WTC11 (cell line): ENCODE data around the gene SH3TC1. TPM values are rescaled to one million over a fixed set of nuclear protein-coding genes. Genes with fewer than 3 reads are reported as not detected.

ENCODE experiments used
- ATAC-seq: fragments of 200-7000 bp; cut with Tn5 transposase; 2 replicates; pipeline ENCODE4 v1.10.0; 2021; ENCODE audit warnings: mild to moderate bottlenecking, moderate library complexity
- CTCF ChIA-PET: fragments of 300-600 bp; sonication (Branson Sonifier 250); formaldehyde crosslinking; loops from one replicate; lab custom pipeline; 2021; ENCODE audit warnings: antibody characterized with exemption; lab: Charles Lee
- POLR2A ChIA-PET: fragments of 350-600 bp; sonication (Branson Sonifier 250); formaldehyde crosslinking; loops from one replicate; lab custom pipeline; 2021; ENCODE audit warnings: antibody characterized with exemption; lab: Charles Lee
- DNase-seq: peaks from one replicate; pipeline ENCODE4 v3.0.0; 2021; ENCODE audit warnings: low spot score
- H3K27ac Mint-ChIP-seq: 2 replicates; pipeline ENCODE4 v1.8.0; 2021; ENCODE audit warnings: mixed read lengths
- H3K27me3 Mint-ChIP-seq: 2 replicates; pipeline ENCODE4 v1.8.0; 2021; ENCODE audit warnings: low read depth, mild to moderate bottlenecking, moderate library complexity, mixed read lengths
- H3K36me3 Mint-ChIP-seq: 2 replicates; pipeline ENCODE4 v1.8.0; 2021; ENCODE audit warnings: mixed read lengths
- H3K4me1 Mint-ChIP-seq: 2 replicates; pipeline ENCODE4 v1.8.0; 2022; ENCODE audit warnings: mixed read lengths
- H3K4me3 Mint-ChIP-seq: 2 replicates; pipeline ENCODE4 v1.8.0; 2021; ENCODE audit warnings: mild to moderate bottlenecking, moderate library complexity, mixed read lengths
- H3K9me3 Mint-ChIP-seq: 2 replicates; pipeline ENCODE4 v1.8.0; 2021; ENCODE audit warnings: mixed read lengths
- AR ChIP-seq: fragments of 250-450 bp; sonication (Bioruptor Pico); IDR thresholded peaks from 2 replicates; pipeline ENCODE4 v1.9.0; 2021; ENCODE audit warnings: mild to moderate bottlenecking
- CREB1 ChIP-seq: sonication (generic); formaldehyde crosslinking; IDR thresholded peaks from 2 replicates; pipeline ENCODE4 v1.8.0; 2023; ENCODE audit warnings: mild to moderate bottlenecking, missing genetic modification reagents
- EMX1 ChIP-seq: fragments of 250-450 bp; sonication (Bioruptor Pico); IDR thresholded peaks from 2 replicates; pipeline ENCODE4 v1.8.0; 2021; ENCODE audit warnings: mild to moderate bottlenecking
- ESRRA ChIP-seq: sonication (generic); formaldehyde crosslinking; IDR thresholded peaks from 2 replicates; pipeline ENCODE4 v1.8.1; 2022; ENCODE audit warnings: mild to moderate bottlenecking, missing genetic modification reagents, borderline replicate concordance
- MXD4 ChIP-seq: fragments of 250-450 bp; sonication (Bioruptor Pico); IDR thresholded peaks from 2 replicates; pipeline ENCODE4 v1.8.0; 2021; ENCODE audit warnings: mild to moderate bottlenecking, moderate library complexity, borderline replicate concordance
- RORB ChIP-seq: fragments of 250-450 bp; sonication (Bioruptor Pico); IDR thresholded peaks from 2 replicates; pipeline ENCODE4 v1.9.0; 2021; ENCODE audit warnings: mild to moderate bottlenecking
- TCF7 ChIP-seq: sonication (generic); formaldehyde crosslinking; IDR thresholded peaks from 2 replicates; pipeline ENCODE4 v1.8.0; 2022; ENCODE audit warnings: mild to moderate bottlenecking, low read depth, missing genetic modification reagents, moderate library complexity
- TEAD1 ChIP-seq: sonication (generic); formaldehyde crosslinking; IDR thresholded peaks from 2 replicates; pipeline ENCODE4 v1.8.0; 2022; ENCODE audit warnings: mild to moderate bottlenecking, missing genetic modification reagents
- ZNF121 ChIP-seq: sonication (generic); formaldehyde crosslinking; IDR thresholded peaks from 2 replicates; pipeline ENCODE4 v1.8.0; 2023; ENCODE audit warnings: missing genetic modification reagents
- total RNA-seq: library from RNA; stranded (reverse); gene quantifications from 3 replicates; pipeline ENCODE4 v1.2.3, GENCODE V29; 2021
- TF ChIP-seq, protein P1 (sequence below): fragments of 250-450 bp; sonication (Bioruptor Pico); IDR thresholded peaks from 2 replicates; pipeline ENCODE4 v2.1.2; 2022; ENCODE audit warnings: mild to moderate bottlenecking, moderate library complexity
- TF ChIP-seq, protein P2 (sequence below): sonication (generic); formaldehyde crosslinking; IDR thresholded peaks from 2 replicates; pipeline ENCODE4 v1.8.0; 2022; ENCODE audit warnings: missing genetic modification reagents
- TF ChIP-seq, protein P3 (sequence below): fragments of 250-450 bp; sonication (Bioruptor Pico); IDR thresholded peaks from 2 replicates; pipeline ENCODE4 v1.9.0; 2021; ENCODE audit warnings: mild to moderate bottlenecking, borderline replicate concordance
- TF ChIP-seq, protein P4 (sequence below): fragments of 200-600 bp; IDR thresholded peaks from 2 replicates; pipeline ENCODE4 v1.8.0; 2022; ENCODE audit warnings: antibody characterized with exemption
- TF ChIP-seq, protein P5 (sequence below): sonication (generic); formaldehyde crosslinking; IDR thresholded peaks from 2 replicates; pipeline ENCODE4 v1.8.0; 2022; ENCODE audit warnings: mild to moderate bottlenecking, missing genetic modification reagents

SH3TC1 gene
- total RNA-seq, 1 experiment from 2014 or later: 0.42 TPM

GRCh38 chr4:8175686-8176085 lies 23.4 kb upstream of the SH3TC1 start:
- Mint-ChIP-seq H3K36me3 (no peaks in the 10 kb centered on the region), H3K9me3 (peaks cover 1% of the 10 kb centered on the region), H3K27ac (no peak overlapping the region), H3K27me3 (no peaks in the 10 kb centered on the region)
- no peak for ATAC-seq
- DNase-seq: no peak
- TF ChIP-seq ZNF121: no peak
- TF ChIP-seq MXD4 (CRISPR knock-in tag): no peak
- TF ChIP-seq AR (CRISPR knock-in tag): no peak
- TF ChIP-seq, protein P1, sequence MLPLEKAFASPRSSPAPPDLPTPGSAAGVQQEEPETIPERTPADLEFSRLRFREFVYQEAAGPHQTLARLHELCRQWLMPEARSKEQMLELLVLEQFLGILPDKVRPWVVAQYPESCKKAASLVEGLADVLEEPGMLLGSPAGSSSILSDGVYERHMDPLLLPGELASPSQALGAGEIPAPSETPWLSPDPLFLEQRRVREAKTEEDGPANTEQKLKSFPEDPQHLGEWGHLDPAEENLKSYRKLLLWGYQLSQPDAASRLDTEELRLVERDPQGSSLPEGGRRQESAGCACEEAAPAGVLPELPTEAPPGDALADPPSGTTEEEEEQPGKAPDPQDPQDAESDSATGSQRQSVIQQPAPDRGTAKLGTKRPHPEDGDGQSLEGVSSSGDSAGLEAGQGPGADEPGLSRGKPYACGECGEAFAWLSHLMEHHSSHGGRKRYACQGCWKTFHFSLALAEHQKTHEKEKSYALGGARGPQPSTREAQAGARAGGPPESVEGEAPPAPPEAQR (CRISPR knock-in tag): no peak
- TF ChIP-seq CREB1 (CRISPR knock-in tag): no peak
- TF ChIP-seq RORB (CRISPR knock-in tag): no peak
- TF ChIP-seq, protein P2, sequence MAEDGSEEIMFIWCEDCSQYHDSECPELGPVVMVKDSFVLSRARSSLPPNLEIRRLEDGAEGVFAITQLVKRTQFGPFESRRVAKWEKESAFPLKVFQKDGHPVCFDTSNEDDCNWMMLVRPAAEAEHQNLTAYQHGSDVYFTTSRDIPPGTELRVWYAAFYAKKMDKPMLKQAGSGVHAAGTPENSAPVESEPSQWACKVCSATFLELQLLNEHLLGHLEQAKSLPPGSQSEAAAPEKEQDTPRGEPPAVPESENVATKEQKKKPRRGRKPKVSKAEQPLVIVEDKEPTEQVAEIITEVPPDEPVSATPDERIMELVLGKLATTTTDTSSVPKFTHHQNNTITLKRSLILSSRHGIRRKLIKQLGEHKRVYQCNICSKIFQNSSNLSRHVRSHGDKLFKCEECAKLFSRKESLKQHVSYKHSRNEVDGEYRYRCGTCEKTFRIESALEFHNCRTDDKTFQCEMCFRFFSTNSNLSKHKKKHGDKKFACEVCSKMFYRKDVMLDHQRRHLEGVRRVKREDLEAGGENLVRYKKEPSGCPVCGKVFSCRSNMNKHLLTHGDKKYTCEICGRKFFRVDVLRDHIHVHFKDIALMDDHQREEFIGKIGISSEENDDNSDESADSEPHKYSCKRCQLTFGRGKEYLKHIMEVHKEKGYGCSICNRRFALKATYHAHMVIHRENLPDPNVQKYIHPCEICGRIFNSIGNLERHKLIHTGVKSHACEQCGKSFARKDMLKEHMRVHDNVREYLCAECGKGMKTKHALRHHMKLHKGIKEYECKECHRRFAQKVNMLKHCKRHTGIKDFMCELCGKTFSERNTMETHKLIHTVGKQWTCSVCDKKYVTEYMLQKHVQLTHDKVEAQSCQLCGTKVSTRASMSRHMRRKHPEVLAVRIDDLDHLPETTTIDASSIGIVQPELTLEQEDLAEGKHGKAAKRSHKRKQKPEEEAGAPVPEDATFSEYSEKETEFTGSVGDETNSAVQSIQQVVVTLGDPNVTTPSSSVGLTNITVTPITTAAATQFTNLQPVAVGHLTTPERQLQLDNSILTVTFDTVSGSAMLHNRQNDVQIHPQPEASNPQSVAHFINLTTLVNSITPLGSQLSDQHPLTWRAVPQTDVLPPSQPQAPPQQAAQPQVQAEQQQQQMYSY (CRISPR knock-in tag): no peak
- TF ChIP-seq ESRRA (CRISPR knock-in tag): no peak
- TF ChIP-seq, protein P3, sequence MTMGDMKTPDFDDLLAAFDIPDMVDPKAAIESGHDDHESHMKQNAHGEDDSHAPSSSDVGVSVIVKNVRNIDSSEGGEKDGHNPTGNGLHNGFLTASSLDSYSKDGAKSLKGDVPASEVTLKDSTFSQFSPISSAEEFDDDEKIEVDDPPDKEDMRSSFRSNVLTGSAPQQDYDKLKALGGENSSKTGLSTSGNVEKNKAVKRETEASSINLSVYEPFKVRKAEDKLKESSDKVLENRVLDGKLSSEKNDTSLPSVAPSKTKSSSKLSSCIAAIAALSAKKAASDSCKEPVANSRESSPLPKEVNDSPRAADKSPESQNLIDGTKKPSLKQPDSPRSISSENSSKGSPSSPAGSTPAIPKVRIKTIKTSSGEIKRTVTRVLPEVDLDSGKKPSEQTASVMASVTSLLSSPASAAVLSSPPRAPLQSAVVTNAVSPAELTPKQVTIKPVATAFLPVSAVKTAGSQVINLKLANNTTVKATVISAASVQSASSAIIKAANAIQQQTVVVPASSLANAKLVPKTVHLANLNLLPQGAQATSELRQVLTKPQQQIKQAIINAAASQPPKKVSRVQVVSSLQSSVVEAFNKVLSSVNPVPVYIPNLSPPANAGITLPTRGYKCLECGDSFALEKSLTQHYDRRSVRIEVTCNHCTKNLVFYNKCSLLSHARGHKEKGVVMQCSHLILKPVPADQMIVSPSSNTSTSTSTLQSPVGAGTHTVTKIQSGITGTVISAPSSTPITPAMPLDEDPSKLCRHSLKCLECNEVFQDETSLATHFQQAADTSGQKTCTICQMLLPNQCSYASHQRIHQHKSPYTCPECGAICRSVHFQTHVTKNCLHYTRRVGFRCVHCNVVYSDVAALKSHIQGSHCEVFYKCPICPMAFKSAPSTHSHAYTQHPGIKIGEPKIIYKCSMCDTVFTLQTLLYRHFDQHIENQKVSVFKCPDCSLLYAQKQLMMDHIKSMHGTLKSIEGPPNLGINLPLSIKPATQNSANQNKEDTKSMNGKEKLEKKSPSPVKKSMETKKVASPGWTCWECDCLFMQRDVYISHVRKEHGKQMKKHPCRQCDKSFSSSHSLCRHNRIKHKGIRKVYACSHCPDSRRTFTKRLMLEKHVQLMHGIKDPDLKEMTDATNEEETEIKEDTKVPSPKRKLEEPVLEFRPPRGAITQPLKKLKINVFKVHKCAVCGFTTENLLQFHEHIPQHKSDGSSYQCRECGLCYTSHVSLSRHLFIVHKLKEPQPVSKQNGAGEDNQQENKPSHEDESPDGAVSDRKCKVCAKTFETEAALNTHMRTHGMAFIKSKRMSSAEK (CRISPR knock-in tag): no peak
- TF ChIP-seq, all 79 proteins: peak for 0
- Mint-ChIP-seq H3K4me3 (no peak overlapping the region), H3K4me1 (no peaks in the 10 kb centered on the region)
- ChIA-PET CTCF (interaction anchor here (1.1 to 2.0 kb wide), 12 partner anchors 17 to 227 kb away, joined by 4 to 43 read pairs (median 10); partner anchors contain the start of genes HTRA3 and SH3TC1), POLR2A (no interaction called here)

- Mint-ChIP-seq H3K36me3 (no peaks in the 10 kb centered on the region), H3K27ac (no peak overlapping the region), H3K4me3 (no peak overlapping the region), H3K9me3 (peaks cover 5% of the 10 kb centered on the region), H3K27me3 (no peaks in the 10 kb centered on the region), H3K4me1 (no peaks in the 10 kb centered on the region)
- DNase-seq (peak; percentile 62), ATAC-seq (peak; percentile 96)
- ChIA-PET CTCF (interaction anchor here (0.5 to 2.2 kb wide), 83 partner anchors 9 to 529 kb away, joined by 3 to 87 read pairs (median 5); partner anchors contain the start of genes ABLIM2, HTRA3 and SH3TC1), POLR2A (interaction anchor here (0.6 to 1.2 kb wide), 2 partner anchors 65 to 128 kb away, joined by 3 to 5 read pairs; no protein-coding TSS in a partner anchor)
- peak; percentile 99 for TF ChIP-seq ZNF121
- no peak for TF ChIP-seq TCF7 (CRISPR knock-in tag)
- TF ChIP-seq, protein P4, sequence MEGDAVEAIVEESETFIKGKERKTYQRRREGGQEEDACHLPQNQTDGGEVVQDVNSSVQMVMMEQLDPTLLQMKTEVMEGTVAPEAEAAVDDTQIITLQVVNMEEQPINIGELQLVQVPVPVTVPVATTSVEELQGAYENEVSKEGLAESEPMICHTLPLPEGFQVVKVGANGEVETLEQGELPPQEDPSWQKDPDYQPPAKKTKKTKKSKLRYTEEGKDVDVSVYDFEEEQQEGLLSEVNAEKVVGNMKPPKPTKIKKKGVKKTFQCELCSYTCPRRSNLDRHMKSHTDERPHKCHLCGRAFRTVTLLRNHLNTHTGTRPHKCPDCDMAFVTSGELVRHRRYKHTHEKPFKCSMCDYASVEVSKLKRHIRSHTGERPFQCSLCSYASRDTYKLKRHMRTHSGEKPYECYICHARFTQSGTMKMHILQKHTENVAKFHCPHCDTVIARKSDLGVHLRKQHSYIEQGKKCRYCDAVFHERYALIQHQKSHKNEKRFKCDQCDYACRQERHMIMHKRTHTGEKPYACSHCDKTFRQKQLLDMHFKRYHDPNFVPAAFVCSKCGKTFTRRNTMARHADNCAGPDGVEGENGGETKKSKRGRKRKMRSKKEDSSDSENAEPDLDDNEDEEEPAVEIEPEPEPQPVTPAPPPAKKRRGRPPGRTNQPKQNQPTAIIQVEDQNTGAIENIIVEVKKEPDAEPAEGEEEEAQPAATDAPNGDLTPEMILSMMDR: peak; percentile 51; the same call in 1 of the 2 replicates
- no peak for TF ChIP-seq CREB1 (CRISPR knock-in tag)
- no peak for TF ChIP-seq EMX1 (CRISPR knock-in tag)
- TF ChIP-seq TEAD1 (CRISPR knock-in tag): 0 out of 2 replicates have a peak, but pooled peaks have one; percentile 16
- TF ChIP-seq, protein P5, sequence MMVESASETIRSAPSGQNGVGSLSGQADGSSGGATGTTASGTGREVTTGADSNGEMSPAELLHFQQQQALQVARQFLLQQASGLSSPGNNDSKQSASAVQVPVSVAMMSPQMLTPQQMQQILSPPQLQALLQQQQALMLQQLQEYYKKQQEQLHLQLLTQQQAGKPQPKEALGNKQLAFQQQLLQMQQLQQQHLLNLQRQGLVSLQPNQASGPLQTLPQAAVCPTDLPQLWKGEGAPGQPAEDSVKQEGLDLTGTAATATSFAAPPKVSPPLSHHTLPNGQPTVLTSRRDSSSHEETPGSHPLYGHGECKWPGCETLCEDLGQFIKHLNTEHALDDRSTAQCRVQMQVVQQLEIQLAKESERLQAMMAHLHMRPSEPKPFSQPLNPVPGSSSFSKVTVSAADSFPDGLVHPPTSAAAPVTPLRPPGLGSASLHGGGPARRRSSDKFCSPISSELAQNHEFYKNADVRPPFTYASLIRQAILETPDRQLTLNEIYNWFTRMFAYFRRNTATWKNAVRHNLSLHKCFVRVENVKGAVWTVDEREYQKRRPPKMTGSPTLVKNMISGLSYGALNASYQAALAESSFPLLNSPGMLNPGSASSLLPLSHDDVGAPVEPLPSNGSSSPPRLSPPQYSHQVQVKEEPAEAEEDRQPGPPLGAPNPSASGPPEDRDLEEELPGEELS (CRISPR knock-in tag): no peak
Measured at GRCh38 chr4:8176547-8177399, 22.3 kb upstream of the SH3TC1 start.
